PC-3 (cell line): Measurements from ENCODE around the gene KCTD12.

Experiments used
- EZH2 ChIP-seq: fragments of 300-600 bp; sonication (generic); IDR thresholded peaks from one replicate; pipeline ENCODE4 v1.6.1; 2017; ENCODE audit warnings: antibody characterized with exemption, mild to moderate bottlenecking, low read length; ENCODE audit not compliant: unreplicated experiment
- EZH2phosphoT487 ChIP-seq: fragments of 300-600 bp; sonication (generic); IDR thresholded peaks from 2 replicates; pipeline ENCODE4 v1.6.1; 2018; ENCODE audit warnings: mild to moderate bottlenecking, antibody characterized with exemption, low read length, borderline replicate concordance
- TF ChIP-seq, protein P1 (sequence below): fragments of 300-600 bp; sonication (generic); conservative IDR thresholded peaks from 2 replicates; pipeline ENCODE4 v1.5.1; 2017; ENCODE audit warnings: antibody characterized with exemption, low read depth, mild to moderate bottlenecking, low read length

GRCh38 chr13:76903544-76904162, 17.4 kb upstream of the KCTD12 start:
- TF ChIP-seq, protein P1, sequence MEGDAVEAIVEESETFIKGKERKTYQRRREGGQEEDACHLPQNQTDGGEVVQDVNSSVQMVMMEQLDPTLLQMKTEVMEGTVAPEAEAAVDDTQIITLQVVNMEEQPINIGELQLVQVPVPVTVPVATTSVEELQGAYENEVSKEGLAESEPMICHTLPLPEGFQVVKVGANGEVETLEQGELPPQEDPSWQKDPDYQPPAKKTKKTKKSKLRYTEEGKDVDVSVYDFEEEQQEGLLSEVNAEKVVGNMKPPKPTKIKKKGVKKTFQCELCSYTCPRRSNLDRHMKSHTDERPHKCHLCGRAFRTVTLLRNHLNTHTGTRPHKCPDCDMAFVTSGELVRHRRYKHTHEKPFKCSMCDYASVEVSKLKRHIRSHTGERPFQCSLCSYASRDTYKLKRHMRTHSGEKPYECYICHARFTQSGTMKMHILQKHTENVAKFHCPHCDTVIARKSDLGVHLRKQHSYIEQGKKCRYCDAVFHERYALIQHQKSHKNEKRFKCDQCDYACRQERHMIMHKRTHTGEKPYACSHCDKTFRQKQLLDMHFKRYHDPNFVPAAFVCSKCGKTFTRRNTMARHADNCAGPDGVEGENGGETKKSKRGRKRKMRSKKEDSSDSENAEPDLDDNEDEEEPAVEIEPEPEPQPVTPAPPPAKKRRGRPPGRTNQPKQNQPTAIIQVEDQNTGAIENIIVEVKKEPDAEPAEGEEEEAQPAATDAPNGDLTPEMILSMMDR, result peak; percentile 93
- no peak for TF ChIP-seq EZH2phosphoT487
- TF ChIP-seq EZH2, result no peak
